ENCODE measurements around the gene CTPS2.

Gene CTPS2

DNA sequence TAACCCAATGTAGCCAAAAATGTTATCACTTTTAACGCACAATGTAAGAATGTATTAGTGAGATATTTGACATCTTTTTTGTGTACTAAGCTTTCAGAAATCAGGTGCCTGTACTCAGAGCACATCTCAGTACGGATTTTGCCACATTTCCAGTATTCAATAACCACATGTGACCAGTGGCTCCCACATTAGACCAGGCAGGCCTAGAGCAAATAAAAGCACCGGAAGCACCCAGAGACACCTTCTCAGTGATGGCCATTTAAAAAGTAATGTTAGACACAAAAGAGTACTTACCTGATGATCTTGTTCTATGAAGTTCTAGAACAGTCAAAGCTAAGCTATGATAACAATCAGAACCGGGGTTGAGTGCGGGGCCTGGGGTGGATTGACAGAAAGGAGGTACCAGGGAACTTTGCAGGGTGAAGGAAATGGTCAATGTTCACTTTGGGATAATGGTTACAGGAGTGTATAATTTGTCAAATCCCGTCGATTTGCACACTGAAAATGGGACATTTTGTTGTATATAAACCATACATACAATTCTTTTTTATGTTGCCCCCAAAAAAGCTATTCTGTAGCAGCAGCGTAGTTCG, 1.2 kb downstream of the CTPS2 start:
- DNase-seq, result no peak

DNA sequence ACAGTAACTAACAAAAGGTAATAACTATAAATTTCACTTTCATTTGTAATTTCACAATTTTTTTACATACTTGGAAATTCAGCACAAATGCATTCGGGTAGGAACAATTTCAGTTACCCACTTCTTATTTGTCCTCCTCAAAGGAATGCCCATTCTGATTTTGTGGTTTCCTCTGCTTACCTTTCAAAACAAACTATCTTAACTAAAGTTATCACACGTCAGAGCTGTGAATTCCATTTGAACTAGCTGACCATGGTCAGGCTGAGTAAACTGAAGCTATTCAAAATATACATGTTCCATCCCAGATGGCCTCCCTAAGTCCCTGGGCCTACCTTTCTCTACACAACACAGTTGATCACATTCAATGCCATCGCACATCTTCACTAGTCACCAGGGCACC, 4.5 kb downstream of the CTPS2 start:
- no peak for DNase-seq

DNA sequence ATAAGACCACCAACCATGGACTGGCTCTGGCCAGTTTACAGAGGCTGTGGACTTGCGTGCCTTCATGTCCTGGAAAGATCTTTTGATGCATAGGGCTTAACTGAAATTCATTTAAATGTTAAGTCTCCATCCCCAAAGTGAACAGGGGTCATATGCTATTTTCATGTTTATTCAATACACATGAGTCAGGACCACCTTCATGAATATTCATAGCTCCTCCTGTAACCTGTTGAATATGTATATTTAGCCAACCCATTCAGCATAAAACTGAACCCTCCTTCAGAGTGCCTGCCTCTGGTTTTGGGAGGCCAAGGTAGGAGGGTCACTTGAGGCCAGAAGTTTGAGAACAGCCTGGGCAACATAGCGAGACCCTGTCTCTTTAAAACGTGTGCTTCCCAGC, 7.1 kb downstream of the CTPS2 start:
- DNase-seq, result no peak

DNA sequence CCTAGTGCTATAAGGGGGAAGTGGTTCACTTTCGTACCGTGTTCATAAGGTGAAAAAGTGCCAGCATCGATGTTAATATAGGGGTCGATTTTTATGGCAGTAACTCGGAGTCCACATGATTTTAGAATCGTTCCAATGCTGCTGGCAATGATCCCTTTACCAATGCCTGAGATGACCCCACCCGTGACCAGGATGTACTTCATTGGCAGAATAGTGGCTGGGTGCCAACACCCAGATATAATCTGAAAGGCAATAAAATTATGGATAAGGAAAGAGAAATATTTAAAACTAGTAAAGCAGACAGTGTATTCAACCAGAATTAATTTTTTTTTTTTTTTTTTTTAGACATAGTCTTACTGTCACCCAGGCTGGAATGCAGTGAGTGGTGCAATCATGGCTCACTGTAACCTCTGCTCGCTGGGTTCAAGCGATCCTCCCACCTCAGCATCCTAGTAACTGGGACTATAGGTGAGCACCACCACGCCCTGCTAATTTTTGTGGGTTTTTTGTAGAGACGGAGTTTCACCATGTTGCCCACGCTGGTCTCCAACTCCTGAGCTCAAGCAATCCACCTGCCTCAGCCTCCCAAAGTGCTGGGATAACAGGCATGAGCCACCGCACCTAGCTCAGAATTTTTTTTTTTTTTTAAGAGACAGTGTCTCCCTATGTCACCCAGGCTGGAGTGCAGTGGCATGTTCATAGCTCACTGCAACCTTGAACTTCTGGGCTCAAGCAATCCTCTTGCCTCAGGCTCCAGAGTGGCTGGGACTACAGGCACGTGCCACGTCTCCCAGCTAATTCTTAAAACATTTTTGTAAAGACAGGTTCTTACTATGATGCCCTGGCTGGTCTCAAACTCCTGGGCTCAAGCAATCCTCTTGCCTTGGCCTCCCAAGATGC, 9.5 kb downstream of the CTPS2 start:
- DNase-seq, result no peak

DNA sequence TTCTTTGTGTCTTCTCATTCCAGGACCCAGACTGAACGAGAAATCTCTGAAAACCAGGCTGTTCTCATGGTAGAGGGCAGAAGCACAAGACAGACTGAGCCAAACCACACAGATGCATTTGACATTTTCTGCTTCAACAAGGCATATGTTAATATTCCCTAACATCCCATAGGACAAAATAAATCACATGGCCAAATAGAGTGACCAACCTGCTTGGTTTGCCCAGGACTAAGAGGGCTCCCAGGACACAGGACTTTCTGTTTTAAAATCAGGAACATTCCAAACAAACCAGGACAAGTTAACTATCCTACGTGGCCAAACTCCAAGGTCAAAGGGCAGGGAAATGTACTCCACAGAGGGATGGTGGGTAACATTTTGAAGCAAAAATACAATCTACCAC, 11.7 kb downstream of the CTPS2 start:
- DNase-seq, result no peak

DNA sequence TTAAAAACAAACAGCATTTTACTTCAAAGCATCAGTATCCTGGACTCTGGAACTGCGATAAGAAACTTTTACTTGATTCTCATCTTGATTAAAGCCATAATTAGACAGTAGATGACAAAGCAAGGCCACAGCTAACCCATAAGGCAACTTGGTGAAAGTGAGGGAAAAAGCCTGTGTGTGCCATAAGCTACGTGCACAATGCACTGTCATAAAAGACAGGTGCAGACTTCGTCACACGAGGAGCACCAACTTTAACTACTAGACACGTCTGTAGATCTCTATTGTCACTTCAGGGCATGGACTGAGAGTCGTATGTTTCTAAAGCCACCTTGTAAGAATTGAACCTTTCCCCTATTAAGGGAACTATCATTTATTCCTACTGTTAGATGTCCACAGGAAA, 13.1 kb downstream of the CTPS2 start:
- DNase-seq, result no peak

DNA sequence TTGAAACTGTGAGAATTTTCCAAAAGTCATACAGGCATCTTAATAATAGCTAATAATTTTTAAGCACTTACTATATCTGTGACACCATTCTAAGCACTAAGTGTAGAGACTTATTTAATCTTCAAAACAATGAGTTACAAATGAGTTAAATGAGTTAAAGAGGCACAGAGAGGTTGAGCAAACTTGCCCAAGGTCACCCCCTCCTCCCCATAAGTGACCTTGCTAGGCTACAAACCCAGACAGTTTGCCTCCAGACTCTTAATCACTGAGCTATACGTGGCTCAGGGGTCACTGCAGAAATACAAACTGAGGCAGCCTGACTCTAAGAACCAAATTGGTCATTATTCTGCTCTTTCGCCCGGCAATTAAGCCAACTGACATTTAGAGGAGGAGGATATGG, 15.5 kb downstream of the CTPS2 start:
- DNase-seq, result no peak

DNA sequence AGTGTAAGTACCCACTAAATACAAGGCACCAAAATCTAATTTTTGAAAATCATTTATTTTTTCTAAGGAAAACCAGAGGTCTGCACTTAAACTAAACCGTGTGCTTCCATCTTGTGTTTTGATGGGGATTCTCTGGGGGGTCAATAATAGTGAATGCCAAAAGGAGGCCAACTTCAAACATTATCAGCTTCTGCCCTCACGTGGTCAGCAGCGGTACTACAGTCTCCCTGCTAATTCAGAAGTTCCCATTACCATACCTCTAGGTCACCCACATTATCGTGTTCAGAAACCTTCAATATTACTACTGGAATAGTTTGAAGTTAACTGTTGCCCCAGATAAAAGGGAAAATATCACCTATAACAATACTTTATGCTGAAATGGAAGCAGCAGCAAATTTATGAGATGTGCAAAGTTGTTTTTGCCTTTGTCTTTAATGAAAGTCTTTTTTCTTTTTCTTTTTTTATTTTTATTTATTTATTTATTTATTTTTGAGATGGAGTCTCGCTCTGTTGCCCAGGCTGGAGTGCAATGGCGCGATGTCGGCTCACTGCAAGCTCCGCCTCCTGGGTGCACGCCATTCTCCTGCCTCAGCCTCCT, 17.3 kb downstream of the CTPS2 start:
- DNase-seq, result peak; percentile 11

DNA sequence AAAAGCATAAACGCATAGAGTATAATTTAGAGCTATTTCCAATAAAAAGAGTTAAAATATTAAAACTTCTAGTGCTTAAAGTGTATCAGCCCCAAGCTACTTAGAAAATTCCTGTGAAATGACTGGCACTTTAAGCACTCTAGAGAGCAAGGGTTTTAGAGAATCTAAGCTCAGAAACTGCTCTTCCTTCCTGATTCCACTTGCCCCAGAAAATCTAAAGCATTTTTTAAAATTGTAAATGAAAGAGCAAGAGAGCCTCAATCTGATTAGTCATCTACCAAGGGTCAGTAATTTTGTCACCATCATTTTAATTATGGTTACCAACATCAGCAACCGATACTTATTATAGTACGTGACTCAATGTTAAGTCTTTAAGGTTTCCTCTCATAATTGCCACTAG, 25.0 kb downstream of the CTPS2 start:
- no peak for DNase-seq

DNA sequence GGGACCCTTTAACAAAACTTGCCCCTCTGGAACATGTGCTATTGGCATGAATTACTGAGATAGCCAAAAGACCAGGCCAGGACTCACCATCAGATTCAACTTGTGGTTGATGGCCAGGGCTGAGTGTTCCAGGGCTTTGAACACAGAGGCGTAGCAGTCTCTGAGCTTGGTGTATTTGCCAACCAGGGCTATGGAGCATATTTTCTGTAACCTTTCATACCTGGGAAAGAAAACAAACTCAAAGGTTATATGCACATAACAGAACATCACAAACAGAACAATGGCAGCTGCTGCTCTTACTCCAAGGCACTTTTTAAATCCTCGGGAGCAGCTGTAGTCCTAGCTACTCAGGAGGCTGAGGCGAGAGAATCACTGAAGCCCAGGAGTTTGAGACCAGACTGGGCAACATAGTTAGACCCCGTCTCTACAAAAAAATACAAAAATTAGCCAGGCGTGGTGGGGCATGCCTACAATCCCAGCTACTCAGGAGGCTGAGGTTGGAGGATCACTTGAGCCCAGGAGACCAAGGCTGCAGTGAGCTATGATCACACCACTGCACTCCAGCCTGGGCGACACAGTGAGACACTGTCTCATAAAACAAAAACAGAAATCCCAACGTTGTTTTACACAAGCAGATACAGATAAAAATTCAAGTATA, 29.3 kb downstream of the CTPS2 start:
- DNase-seq, result no peak

DNA sequence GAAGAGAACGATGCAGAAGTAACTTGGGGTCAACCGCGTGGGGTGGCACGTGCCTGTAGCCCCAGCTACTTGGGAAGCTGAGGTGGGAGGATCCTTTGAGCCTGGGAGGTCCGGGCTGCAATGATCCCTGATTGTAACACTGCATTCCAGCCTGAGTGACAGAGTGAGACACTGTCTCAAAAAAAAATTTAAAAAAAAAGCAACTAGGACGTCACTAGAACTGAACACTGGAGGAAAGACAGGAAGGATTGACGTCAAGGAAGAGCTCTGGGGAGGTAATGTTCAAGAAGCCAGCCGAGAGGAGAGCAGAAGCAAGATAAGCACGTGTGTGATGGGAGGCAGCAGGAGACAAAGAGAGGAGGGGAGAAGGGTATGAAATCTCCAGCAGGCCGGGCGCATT, 33.8 kb downstream of the CTPS2 start:
- no peak for DNase-seq

DNA sequence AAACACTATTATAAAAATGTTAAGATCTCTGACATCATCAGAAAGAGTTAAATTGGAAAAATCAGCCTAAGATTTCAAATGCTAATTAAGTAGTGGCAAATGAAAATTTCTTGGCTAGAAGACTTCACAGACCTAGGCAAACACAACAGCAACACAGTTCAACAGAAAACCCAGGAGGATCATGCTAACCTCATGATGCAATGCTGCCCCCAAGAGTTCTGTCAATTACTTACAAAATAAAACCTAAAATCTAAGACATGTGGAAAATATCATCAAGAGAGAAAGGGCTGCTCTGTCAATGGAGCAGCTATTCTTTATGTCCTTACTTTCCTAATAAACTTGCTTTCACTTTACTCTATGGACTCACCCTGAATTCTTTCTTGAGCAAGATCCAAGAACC, 41.5 kb downstream of the CTPS2 start:
- peak; percentile 41 for DNase-seq

DNA sequence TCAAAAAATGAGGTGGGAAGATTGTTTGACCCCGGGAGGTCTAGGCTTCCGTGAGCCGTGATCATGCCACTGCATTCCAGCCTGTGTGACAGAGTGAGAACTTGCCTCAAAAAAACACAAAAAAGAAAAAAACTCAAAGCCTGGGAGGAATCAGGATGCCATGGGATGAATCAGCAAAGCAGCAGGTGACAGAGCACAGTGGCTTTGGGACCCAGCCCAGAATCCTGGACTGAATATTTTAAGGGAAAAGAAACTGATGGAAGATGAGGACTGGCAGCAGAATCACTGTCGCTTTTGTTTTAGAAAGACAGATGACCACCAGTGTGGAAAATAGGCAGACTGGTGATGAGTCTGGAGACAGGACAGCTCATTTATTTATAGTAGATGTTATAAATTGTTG, 45.9 kb downstream of the CTPS2 start:
- no peak for DNase-seq

DNA sequence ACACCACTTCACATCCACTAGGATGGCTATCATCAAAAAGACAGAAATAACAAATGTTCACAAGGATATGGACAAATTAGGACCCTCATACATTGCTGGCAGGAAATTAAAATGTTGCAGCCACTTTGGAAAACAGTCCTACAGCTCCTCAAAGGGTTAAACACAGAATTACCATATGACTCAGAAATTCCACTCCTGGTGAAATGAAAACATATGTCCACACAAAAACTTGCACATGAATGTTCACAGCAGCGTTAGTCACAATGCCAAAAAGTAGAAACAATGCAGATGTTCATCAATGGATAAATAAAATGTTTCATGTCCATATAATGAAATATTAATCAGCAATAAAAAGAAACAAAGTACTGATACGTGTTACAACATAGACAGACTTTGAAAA, 47.4 kb downstream of the CTPS2 start:
- no peak for DNase-seq

DNA sequence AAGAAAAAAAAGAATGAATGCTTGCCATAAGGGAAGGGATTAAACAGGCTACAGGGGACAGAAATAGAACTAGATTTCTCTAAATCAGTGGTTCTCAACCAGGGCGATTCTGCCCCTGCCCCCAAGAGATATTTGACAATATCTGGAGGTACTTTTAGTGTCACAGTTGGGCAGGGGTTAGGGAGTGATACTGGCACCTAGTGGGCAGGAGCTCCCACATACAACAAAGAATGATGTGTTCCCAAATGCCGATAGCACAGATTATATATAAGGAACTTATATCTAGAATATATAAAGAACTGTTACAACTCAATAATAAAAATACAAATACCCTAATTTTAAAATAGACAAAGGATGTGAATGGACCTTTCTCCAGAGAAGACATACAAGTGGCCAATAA, 47.8 kb downstream of the CTPS2 start:
- no peak for DNase-seq

DNA sequence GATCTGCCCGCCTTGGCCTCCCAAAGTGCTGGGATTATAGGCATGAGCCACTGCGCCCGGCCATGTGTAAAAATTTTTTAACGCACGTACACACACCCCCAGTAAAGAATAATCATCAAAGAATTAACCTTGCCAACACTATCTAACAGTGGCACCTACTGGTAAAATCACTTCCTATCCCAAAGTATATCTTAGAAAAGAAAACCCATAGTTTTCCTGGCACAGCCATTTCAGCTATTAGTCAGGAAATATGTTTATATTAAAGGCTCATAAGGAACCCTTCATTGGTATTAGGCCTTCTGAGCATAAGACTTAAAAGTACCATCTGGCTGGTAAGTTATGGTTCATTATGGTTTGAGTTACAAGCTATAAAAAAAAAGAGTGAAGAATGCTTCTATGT, 48.4 kb downstream of the CTPS2 start:
- DNase-seq, result no peak

DNA sequence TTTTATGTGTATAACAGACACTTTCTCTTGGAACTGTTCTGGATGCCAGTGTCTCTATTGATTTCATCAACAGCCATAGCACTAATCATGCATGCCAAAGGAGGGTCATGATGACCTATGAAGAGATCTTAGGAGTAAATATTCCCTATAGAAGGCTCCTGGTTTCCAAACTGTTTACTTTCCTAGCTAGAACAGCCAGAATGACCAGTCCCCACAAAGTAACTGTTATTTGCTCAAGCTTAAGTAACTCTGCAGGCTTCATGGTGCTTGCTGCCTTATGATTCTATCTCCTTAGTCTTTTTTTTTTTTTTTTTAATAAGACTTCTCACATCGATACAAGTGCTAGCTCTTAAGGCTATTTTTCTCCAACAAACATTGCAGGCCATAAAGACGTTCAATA, 50.1 kb downstream of the CTPS2 start:
- no peak for DNase-seq

DNA sequence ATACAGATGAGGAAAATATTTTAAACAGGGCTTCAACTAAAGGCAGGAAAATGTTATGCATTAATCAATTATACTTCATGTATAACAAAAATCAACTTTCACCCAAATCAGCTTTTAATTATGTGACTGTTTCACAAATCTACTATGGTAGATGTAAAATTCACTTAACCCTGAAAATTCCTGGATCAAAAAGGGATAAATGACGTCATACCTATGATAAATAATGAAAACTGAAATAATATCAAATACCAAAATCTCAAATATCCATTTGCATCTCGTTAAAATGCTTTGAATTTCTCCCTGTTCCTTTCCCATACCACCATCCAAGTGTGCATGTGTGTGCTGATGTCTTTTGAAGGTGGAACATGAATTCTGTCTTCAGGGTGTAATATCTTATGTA, 51.0 kb downstream of the CTPS2 start:
- DNase-seq, result no peak

DNA sequence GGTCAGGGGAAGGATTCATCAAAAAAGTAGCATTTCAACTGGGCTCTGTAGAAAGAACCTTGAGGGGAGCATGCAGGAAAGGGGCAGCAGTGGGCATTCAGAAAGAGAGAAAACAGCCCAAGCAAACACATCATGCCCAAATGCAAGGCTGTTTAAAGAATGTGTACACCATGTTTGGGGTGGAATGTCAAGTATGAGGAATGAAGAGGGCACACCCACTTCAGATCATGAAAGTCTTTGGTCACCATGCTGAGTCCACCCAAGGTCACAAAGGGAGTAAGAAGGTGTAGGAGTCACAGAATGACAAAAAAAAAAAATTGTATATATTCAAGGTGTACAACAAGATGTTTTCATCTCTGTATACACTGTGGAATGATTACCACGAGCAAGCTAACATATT, 53.1 kb downstream of the CTPS2 start:
- DNase-seq, result no peak

DNA sequence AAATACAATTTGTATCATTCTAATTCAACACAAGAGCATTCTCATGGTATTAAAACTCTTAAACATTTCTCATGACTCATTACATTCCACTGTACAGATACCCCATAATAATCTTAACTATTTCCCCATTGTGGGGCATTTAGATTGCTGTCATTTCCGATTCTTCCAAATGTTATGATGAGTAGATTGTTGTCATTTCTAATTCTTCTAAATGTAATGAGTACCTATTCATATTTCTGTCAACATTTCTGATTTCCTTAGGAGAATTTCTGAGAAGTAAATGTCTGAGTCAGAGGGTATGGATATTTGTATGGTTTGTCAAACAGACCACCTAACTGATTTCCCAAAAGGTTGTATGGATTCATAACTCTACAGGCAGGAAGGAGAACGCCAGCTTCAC, 54.2 kb downstream of the CTPS2 start:
- DNase-seq, result no peak

DNA sequence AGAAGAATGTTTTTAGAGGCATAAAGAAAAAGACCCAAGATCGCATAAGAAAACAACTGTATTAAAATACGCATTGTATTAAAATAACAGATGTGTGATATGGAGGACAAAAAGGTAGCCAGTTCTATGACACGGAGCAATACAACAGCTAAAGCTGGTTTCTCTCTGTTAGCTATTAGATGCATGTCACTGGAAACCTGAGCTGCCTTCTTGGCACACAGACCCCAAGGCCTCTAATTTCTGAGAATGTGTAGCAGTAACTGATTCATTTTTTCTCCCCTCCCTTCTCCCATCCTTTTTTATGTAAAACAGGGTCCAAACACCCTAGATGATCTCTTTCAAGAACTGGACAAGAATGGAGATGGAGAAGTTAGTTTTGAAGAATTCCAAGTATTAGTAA, 58.4 kb downstream of the CTPS2 start:
- no peak for DNase-seq

DNA sequence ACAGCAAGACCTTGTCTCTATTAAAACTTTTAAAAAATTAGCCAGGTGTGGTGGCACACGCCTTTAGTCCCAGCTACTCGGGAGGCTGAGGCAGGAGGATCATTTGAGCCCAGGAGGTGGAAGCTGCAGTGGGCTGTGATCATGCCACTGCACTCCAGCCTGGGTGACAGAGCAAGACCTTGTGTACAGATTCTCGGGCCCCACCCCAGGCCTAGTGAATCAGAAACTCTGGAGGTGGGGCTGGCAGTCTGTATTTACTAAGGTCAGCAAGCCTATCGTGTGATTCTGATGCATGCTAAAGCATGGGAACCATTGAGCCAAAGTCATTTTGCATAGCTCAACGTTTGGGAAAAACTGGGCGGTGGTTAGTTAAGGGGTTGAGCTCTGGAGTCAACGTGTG, 59.0 kb downstream of the CTPS2 start:
- DNase-seq, result no peak

DNA sequence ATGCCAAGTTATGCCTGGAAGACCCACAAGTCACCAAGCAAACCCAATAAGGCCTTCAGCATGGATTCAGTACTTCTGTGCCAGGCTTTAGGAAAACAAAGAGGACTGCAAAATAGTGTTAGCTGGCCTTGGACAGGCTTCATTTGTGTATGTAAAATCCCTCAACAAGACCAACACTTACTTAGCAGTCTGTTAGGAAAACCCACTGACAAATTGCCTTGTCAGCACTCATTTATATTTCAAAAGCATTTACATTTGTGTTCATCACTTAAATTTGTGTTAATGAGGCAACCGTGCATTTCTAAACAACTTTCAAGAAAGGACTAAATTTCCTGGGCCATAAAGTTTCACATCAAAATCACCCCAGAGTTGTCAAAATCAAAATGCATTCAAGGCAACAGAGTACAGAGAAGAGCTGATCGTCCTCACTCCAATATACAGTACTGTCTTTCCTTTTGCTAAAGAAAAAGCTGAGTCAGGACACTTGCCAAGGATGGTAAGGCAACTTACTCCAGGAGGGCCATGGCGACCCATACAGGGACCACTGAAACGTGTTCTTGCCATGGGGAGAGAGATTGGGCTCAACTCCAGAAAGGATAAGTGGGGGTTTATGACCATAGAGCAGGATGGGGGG, 61.0 kb downstream of the CTPS2 start:
- no peak for DNase-seq
